Measurements from ENCODE around the gene MYOCOS.

- TF ChIP-seq CTCF (conservative IDR thresholded peaks at IDR 0.05; ENCODE audit: low read length) (no peak), EZH2phosphoT487 (IDR thresholded peaks at IDR 0.05; ENCODE audit: borderline replicate concordance) (no peak)
Observed at GRCh38 chr1:171600862-171601261, 21.2 kb upstream of the MYOCOS start.
